Loucy (cell line): ENCODE measurements around the gene DDX20.

Source experiments
- H2AFZ ChIP-seq: fragments of 200-600 bp; sonication (generic); 2 replicates; pipeline ENCODE4 v1.6.0; 2016; ENCODE audit warnings: antibody characterized with exemption, mild to moderate bottlenecking, low read length, moderate library complexity
- H3F3A ChIP-seq: fragments of 200-600 bp; 2 replicates; pipeline ENCODE4 v1.6.0; 2016; ENCODE audit warnings: antibody characterized with exemption, low read depth, mild to moderate bottlenecking
- H3K27me3 ChIP-seq: fragments of 200-600 bp; sonication (generic); 2 replicates; pipeline ENCODE4 v1.6.1; 2014; ENCODE audit warnings: low read length, mild to moderate bottlenecking; ENCODE audit not compliant: insufficient read depth, poor library complexity, severe bottlenecking
- H3K36me3 ChIP-seq: fragments of 200-600 bp; sonication (generic); 2 replicates; pipeline ENCODE4 v1.6.1; 2016; ENCODE audit warnings: low read length; ENCODE audit not compliant: insufficient read depth
- H3K4me1 ChIP-seq: fragments of 200-600 bp; sonication (generic); 2 replicates; pipeline ENCODE4 v1.5.1; 2014; ENCODE audit warnings: low read length, mild to moderate bottlenecking; ENCODE audit not compliant: insufficient read depth, poor library complexity, severe bottlenecking
- H3K4me2 ChIP-seq: fragments of 200-600 bp; sonication (generic); 2 replicates; pipeline ENCODE4 v1.6.0; 2014; ENCODE audit warnings: antibody characterized with exemption, low read length, low read depth, mild to moderate bottlenecking; ENCODE audit not compliant: poor library complexity, severe bottlenecking
- H3K4me3 ChIP-seq: fragments of 200-600 bp; sonication (generic); 2 replicates; pipeline ENCODE4 v1.5.1; 2014; ENCODE audit warnings: low read length, mild to moderate bottlenecking, mixed read lengths; ENCODE audit not compliant: poor library complexity, severe bottlenecking
- H3K79me2 ChIP-seq: fragments of 200-600 bp; sonication (generic); 2 replicates; pipeline ENCODE4 v1.6.1; 2014; ENCODE audit warnings: low read length; ENCODE audit not compliant: insufficient read depth
- H3K9ac ChIP-seq: fragments of 200-600 bp; sonication (generic); 2 replicates; pipeline ENCODE4 v1.6.0; 2014; ENCODE audit warnings: mild to moderate bottlenecking, low read depth, low read length, moderate library complexity; ENCODE audit not compliant: poor library complexity, severe bottlenecking
- H3K9me2 ChIP-seq: fragments of 200-600 bp; sonication (generic); replicated peaks from 2 replicates; pipeline ENCODE4 v1.6.1; 2016; ENCODE audit warnings: low read depth, low read length, mixed read lengths
- H3K9me3 ChIP-seq: fragments of 200-600 bp; sonication (generic); 2 replicates; pipeline ENCODE4 v1.6.1; 2014; ENCODE audit warnings: mild to moderate bottlenecking, antibody characterized with exemption, low read length, low read depth; ENCODE audit not compliant: insufficient read depth
- H4K20me1 ChIP-seq: fragments of 200-600 bp; sonication (generic); 2 replicates; pipeline ENCODE4 v1.6.0; 2014; ENCODE audit warnings: antibody characterized with exemption, low read length, mild to moderate bottlenecking; ENCODE audit not compliant: insufficient read depth, poor library complexity, severe bottlenecking
- EZH2phosphoT487 ChIP-seq: fragments of 200-600 bp; IDR thresholded peaks from 2 replicates; pipeline ENCODE4 v1.6.1; 2018; ENCODE audit warnings: antibody characterized with exemption, mild to moderate bottlenecking, moderate library complexity, borderline replicate concordance
- TF ChIP-seq, protein P1 (sequence below): fragments of 200-600 bp; sonication (generic); conservative IDR thresholded peaks from 2 replicates; pipeline ENCODE4 v1.5.1; 2014; ENCODE audit warnings: mild to moderate bottlenecking, antibody characterized with exemption, low read length

DDX20 gene

DNA sequence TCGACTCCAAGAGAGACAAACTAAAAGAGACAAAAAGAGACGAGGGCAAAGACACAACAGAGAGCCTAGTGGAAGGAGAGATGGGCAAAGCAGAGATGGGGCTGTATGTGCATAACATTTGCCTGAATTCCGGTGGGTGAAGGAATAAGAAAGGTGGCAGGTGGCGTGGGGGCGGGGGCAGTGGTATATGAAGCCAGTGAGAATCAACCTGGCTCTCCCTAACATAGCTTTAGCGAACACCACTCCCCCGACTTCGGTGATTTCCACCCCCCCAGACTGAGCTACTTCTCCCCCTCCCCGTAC lies 17.6 kb upstream of the DDX20 start:
- no peak for TF ChIP-seq EZH2phosphoT487
- TF ChIP-seq, protein P1, sequence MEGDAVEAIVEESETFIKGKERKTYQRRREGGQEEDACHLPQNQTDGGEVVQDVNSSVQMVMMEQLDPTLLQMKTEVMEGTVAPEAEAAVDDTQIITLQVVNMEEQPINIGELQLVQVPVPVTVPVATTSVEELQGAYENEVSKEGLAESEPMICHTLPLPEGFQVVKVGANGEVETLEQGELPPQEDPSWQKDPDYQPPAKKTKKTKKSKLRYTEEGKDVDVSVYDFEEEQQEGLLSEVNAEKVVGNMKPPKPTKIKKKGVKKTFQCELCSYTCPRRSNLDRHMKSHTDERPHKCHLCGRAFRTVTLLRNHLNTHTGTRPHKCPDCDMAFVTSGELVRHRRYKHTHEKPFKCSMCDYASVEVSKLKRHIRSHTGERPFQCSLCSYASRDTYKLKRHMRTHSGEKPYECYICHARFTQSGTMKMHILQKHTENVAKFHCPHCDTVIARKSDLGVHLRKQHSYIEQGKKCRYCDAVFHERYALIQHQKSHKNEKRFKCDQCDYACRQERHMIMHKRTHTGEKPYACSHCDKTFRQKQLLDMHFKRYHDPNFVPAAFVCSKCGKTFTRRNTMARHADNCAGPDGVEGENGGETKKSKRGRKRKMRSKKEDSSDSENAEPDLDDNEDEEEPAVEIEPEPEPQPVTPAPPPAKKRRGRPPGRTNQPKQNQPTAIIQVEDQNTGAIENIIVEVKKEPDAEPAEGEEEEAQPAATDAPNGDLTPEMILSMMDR: no peak
- H3K9ac ChIP-seq: peak overlapping the region; percentile 90
- peak overlapping the region; percentile 95 for H2AFZ ChIP-seq

DNA sequence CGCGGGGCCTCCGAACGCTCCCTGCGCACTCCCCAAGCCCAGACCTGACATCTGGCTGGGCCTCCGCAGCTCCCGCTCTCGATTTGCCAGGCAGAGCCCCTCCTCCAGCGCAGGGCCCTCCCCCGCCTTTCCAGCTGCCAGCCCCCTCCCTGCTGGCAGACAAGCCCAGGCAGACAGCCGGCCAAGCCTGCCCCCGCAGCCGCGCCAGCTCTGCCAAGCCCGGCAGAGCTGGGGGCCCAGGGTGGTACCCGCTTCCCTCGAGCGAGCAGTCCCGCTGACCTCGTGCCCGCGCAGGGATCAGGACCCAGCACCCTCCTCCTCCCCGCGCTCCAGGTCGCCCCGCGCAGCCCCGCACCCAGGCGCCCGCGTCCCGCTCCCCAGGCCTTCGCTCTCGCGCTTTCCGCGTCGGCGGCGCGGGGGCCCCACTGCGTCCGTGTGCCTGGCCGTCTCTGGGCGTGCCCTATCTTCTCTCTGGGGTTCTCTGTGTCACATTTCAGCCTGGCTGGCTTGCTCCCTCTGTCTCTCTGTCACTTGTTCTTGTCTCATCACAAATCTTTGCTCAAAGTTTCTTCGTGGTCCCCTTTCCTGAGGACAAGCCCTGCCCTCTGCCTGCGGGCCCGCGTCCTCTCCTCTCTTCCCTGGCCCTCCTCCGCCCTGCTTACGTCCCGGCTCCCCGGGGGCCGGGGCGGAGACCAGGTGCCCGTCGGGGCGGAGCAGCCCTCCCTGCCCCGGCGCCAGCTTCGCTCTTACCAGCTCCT lies 17.1 kb upstream of the DDX20 start:
- no peaks in the 10 kb centered on the region for H3K9me3 ChIP-seq
- no peaks in the 10 kb centered on the region for H4K20me1 ChIP-seq
- no peaks in the 10 kb centered on the region for H3K9me2 ChIP-seq
- H3K27me3 ChIP-seq: no peaks in the 10 kb centered on the region
- H3K79me2 ChIP-seq: no peaks in the 10 kb centered on the region
- TF ChIP-seq, protein P1: no peak
- TF ChIP-seq EZH2phosphoT487: no peak
- H3K4me1 ChIP-seq: peaks cover 30% of the 10 kb centered on the region
- no peaks in the 10 kb centered on the region for H3F3A ChIP-seq
- peak overlapping the region; percentile 94 for H3K4me2 ChIP-seq
- H3K4me3 ChIP-seq: peak overlapping the region; percentile 81
- peak overlapping the region; percentile 95 for H2AFZ ChIP-seq
- no peaks in the 10 kb centered on the region for H3K36me3 ChIP-seq
- peak overlapping the region; percentile 90 for H3K9ac ChIP-seq

More for the DNA sequence above, 17.6 kb upstream of the DDX20 start:
- Histone ChIP-seq H3K9me3 (no peaks in the 10 kb centered on the region), H3K4me1 (peaks cover 30% of the 10 kb centered on the region), H3K79me2 (no peaks in the 10 kb centered on the region), H3F3A (no peaks in the 10 kb centered on the region), H4K20me1 (no peaks in the 10 kb centered on the region), H3K36me3 (no peaks in the 10 kb centered on the region), H3K4me2 (peak overlapping the region; percentile 94), H3K9me2 (no peaks in the 10 kb centered on the region), H3K4me3 (peak overlapping the region; percentile 81), H3K27me3 (no peaks in the 10 kb centered on the region)

DNA sequence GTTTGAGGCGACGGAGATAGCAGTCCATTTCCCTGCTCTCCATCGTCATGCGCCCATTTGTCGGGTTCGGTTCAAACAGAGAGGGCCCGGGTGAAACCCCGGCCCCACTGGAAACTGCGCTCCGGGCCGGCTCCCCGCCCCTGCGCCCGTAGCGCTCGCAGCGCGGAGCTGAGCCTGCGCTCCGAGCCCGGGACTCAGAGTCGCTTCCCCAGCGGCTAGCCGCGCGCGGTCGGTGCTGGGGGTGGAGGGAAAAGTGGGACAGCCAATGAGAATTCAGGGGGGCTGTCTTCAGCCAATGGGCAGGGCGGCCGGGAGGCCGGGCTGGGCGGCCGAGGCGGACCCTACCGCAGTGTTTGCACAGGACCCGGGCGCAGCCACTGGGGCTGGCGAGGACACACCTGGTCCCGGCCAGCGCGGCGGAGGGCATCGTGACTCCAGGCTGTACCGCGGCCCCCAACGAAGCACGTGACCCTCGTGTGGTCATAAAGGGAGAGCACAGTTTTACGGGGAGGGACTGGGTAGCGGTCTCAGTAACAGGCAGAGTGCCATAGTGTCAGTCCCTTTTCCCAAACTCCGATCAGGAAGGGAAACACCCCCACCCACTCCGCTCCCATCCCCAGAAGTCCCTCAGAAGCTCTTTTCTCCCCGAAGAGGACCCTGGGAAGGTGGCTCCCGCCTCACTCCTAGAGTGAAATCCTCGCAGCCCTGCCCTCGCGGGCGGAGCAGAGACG lies 16.3 kb upstream of the DDX20 start, which contains the start of gene INKA2:
Gene INKA2, minus strand, starts transcription at position 202 of the 731 bp plus-strand sequence. Its CDS starts 153 bp downstream, at position 49.
- Histone ChIP-seq H3K27me3 (no peaks in the 10 kb centered on the region), H3K9me2 (no peaks in the 10 kb centered on the region), H4K20me1 (no peaks in the 10 kb centered on the region), H2AFZ (peak within 1 kb of the TSS; percentile 95), H3K4me1 (peaks cover 30% of the 10 kb centered on the region), H3F3A (no peaks in the 10 kb centered on the region), H3K4me3 (peak within 1 kb of the TSS; percentile 81), H3K36me3 (no peaks in the 10 kb centered on the region), H3K9me3 (no peaks in the 10 kb centered on the region), H3K79me2 (no peaks in the 10 kb centered on the region), H3K4me2 (peak within 1 kb of the TSS; percentile 94), H3K9ac (peak within 1 kb of the TSS; percentile 90)
- TF ChIP-seq, protein P1: no peak
- TF ChIP-seq EZH2phosphoT487: no peak
